Measurements from ENCODE around the gene LPP.
A peak's percentile ranks its signal among the peaks of the same experiment; 100 is the strongest.

Gene LPP

DNA sequence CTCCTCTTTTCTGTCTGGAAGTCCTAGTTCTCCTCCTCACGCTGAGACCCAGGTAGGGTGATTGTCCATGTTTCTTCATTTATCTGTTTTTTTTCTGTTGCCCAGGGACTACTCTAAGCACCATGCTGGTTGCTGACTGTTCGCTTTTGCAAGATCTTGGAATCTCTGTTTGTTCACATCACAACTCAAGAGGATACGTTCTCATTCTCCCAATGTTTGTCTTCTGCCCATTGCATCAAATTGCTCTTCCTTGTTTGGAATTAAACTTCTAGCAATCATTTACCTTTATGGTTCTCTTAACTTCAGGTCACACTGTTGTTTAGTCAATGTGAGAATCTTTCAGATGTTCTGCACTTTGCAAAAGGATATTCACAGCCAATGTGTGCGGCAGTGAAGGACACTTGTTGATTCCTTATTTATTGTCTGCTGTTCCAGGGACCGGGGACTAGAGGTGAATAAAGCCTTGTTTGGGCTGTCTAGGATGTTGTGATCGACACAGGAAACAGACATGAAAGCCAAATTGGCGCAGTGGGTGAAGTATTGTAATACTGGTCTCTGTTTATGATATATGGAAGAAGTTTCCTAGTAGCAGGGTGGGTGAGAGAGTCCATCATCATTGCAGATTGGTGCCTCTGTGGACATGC is 24.5 kb downstream of the LPP start:
- no peak for TF ChIP-seq EZH2 (IDR thresholded peaks at IDR 0.05)
- no peak for TF ChIP-seq FOXP2 (optimal IDR thresholded peaks at IDR 0.05; ENCODE audit: control extremely low read depth, extremely low read length, insufficient read depth)
- TF ChIP-seq POLR2AphosphoS5 (IDR thresholded peaks at IDR 0.05; ENCODE audit: borderline replicate concordance, low read depth, low read length), result no peak
- H3K9ac ChIP-seq (ENCODE audit: insufficient read length), result no peak overlapping the region
- H3K9me3 ChIP-seq (ENCODE audit: low read depth, low read length), result no peaks in the 10 kb centered on the region
- no peak for DNase-seq (ENCODE audit: low read depth, low spot score)
- H3K36me3 ChIP-seq (ENCODE audit: insufficient read depth, low read length), result no peaks in the 10 kb centered on the region
- no peak overlapping the region for H3K4me3 ChIP-seq
- H3K27ac ChIP-seq, result no peak overlapping the region

DNA sequence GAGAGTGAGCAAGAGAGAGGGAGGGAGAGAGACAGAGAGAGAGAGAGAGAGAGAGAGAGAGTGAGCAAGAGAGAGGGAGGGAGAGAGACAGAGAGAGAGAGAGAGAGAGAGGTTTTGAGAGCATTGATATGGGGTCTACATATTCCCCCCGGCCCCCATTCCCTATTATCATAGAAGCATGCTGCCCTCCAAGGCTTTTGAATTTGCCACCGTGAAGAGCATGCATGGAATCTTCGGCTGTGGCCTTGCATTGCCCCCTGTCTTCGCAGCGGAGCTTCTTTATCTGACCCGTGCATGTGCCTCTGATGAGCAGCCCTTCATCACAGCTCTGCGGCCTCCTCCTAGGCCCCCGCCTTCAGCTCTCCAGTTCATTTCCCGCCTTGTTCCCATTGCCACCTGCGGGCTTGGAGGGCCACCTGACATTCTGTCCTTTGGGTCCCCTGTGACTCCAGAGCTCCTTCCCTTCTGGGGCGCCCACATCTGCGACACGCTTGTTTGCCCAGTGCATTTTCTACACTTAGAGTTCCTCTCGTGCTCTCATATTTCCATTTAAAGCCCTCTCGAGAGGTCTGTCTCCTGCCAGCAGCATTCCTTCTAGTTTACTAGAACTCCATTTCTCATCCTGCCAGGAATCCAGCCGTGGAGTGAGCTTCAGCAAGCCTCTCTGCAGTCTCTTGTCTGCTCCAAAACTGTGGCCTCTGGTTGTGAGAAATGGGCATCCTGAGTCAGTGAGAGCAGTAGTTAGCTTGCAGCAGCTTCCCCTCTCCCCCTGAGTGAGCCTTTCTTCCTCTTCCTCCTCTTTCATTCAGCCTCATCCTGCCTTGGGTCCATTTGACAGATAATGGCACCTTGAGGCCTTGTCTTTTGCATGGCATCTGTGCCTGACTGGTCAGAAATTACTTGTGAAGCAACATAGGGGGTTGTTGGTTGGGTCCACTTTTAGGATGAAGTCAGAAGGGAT is 25.3 kb downstream of the LPP start:
- Histone ChIP-seq H3K9ac (ENCODE audit: insufficient read length) (no peak overlapping the region), H3K36me3 (ENCODE audit: insufficient read depth, low read length) (no peaks in the 10 kb centered on the region), H3K4me3 (no peak overlapping the region), H3K9me3 (ENCODE audit: low read depth, low read length) (no peaks in the 10 kb centered on the region), H3K27ac (no peak overlapping the region)
- DNase-seq (ENCODE audit: low read depth, low spot score), result no peak
- TF ChIP-seq FOXP2 (optimal IDR thresholded peaks at IDR 0.05; ENCODE audit: control extremely low read depth, extremely low read length, insufficient read depth) (no peak), POLR2AphosphoS5 (IDR thresholded peaks at IDR 0.05; ENCODE audit: borderline replicate concordance, low read depth, low read length) (no peak), EZH2 (IDR thresholded peaks at IDR 0.05) (no peak)

DNA sequence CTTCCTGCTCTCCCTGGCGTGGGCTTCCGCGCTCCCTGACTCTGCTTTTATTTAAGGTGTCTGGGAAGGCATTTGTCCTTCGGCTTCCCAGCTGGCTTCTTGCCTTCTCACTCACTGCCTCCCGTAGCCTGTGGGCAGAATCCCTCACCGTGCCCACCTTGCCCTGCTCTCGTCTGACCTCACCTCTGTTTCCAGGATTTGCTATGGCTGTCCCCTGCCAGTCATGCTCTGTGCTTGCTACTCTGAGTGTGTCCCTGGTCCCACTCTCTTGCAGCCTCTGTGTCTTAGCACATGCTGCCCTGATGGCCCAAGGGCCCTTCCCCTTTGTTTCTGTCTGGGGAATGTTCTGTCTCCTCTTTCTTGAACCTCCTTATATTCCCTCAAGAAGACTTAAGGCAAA is 26.2 kb downstream of the LPP start:
- no peak for DNase-seq (ENCODE audit: low read depth, low spot score)
- Histone ChIP-seq H3K9me3 (ENCODE audit: low read depth, low read length) (no peaks in the 10 kb centered on the region), H3K4me3 (no peak overlapping the region), H3K36me3 (ENCODE audit: insufficient read depth, low read length) (no peaks in the 10 kb centered on the region), H3K9ac (ENCODE audit: insufficient read length) (no peak overlapping the region), H3K27ac (no peak overlapping the region)
- TF ChIP-seq FOXP2 (optimal IDR thresholded peaks at IDR 0.05; ENCODE audit: control extremely low read depth, extremely low read length, insufficient read depth) (no peak), POLR2AphosphoS5 (IDR thresholded peaks at IDR 0.05; ENCODE audit: borderline replicate concordance, low read depth, low read length) (no peak), EZH2 (IDR thresholded peaks at IDR 0.05) (no peak)

DNA sequence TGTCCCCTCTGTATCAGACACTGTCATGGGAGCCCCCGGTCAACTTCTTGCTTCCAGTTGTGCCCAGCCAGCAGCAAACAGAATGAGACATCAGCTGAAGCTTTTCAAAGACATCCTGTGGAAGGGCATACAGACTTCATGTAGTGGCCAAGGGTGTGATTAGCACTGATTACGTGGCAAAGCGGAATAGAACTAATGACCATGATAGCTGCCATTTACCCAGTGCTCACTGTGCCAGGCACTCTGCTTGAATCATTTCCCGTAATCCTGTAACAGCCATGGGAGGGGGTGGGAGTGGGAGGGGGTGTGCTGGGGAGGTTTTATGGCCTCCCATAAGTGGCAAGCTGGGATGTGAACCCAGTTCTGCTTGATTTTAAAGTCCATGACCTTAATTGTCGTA is 29.5 kb downstream of the LPP start:
- Histone ChIP-seq H3K36me3 (ENCODE audit: insufficient read depth, low read length) (no peaks in the 10 kb centered on the region), H3K27ac (no peak overlapping the region), H3K9me3 (ENCODE audit: low read depth, low read length) (no peaks in the 10 kb centered on the region), H3K4me3 (no peak overlapping the region), H3K9ac (ENCODE audit: insufficient read length) (no peak overlapping the region)
- TF ChIP-seq POLR2AphosphoS5 (IDR thresholded peaks at IDR 0.05; ENCODE audit: borderline replicate concordance, low read depth, low read length) (no peak), FOXP2 (optimal IDR thresholded peaks at IDR 0.05; ENCODE audit: control extremely low read depth, extremely low read length, insufficient read depth) (no peak), EZH2 (IDR thresholded peaks at IDR 0.05) (no peak)
- no peak for DNase-seq (ENCODE audit: low read depth, low spot score)

DNA sequence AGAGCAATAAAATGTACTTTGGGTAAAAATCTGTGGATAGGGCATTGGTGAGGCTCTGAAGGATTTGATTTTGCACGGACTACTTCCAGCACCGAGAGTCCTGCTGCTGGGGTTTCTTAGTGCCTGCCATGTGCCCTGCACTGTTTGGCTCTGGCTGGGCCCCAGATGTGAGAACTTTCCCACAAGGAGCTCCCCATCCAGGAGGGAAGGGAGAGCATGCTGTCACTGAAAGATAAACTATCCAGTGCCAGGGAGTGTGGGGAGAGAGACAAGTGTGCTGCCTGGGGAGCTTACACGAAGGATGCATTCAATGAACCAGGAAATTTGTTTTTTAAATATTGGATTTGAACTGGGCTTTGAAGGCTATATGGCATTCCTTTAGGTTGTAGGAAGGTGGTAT is 30.2 kb downstream of the LPP start:
- no peaks in the 10 kb centered on the region for H3K36me3 ChIP-seq (ENCODE audit: insufficient read depth, low read length)
- DNase-seq (ENCODE audit: low read depth, low spot score), result no peak
- no peak overlapping the region for H3K4me3 ChIP-seq
- H3K9ac ChIP-seq (ENCODE audit: insufficient read length), result no peak overlapping the region
- no peaks in the 10 kb centered on the region for H3K9me3 ChIP-seq (ENCODE audit: low read depth, low read length)
- TF ChIP-seq EZH2 (IDR thresholded peaks at IDR 0.05), result no peak
- TF ChIP-seq POLR2AphosphoS5 (IDR thresholded peaks at IDR 0.05; ENCODE audit: borderline replicate concordance, low read depth, low read length), result no peak
- no peak for TF ChIP-seq FOXP2 (optimal IDR thresholded peaks at IDR 0.05; ENCODE audit: control extremely low read depth, extremely low read length, insufficient read depth)
- H3K27ac ChIP-seq, result no peak overlapping the region

DNA sequence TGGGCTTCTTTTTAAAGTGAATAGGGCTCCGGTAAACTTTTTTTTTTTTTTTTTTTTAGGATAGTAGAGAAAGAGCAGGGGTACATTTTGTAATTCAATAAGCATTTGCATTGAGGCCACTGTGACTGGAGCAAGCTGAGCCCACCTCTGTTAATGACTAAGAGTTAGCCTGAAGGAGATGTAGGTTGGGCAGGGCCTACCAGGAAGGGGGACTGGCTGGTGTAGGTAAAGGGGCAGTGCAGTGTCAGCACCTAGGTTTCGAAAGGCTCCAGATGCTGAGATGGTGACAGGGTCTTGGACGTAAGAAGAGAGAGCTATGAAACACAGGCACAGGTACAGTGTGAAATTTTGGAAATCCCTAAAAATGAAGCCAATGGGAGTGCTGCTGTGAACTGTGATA is 30.7 kb downstream of the LPP start:
- Histone ChIP-seq H3K9ac (ENCODE audit: insufficient read length) (no peak overlapping the region), H3K9me3 (ENCODE audit: low read depth, low read length) (no peaks in the 10 kb centered on the region), H3K27ac (no peak overlapping the region), H3K4me3 (no peak overlapping the region), H3K36me3 (ENCODE audit: insufficient read depth, low read length) (no peaks in the 10 kb centered on the region)
- TF ChIP-seq POLR2AphosphoS5 (IDR thresholded peaks at IDR 0.05; ENCODE audit: borderline replicate concordance, low read depth, low read length), result no peak
- no peak for DNase-seq (ENCODE audit: low read depth, low spot score)

DNA sequence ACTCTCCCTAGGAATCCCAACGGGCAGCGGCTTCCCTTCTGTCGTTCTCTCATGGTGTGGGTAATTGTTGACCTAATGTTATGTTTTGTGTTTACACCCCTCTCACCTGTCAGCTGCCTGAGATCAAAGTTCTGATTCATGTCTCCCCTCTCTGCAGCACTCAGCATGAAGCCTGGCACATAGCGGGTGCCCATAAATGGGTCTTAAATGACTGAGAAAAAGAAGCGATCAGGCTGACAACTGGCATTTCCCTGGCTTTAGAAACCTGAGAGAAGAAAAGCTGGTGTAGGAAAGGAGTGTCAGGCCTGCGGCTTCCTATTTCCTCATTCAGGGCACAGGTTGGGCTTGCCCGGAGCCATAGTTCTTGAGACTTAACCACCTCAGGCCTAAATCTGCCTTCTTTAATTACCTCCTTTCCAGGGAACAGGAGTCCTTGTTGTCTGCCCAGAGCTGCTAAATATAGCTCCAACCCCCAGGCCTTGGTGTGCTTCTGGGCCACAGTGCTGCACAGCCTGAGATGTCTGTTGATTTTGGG is 31.8 kb downstream of the LPP start:
- no peaks in the 10 kb centered on the region for H3K36me3 ChIP-seq (ENCODE audit: insufficient read depth, low read length)
- TF ChIP-seq EZH2 (IDR thresholded peaks at IDR 0.05), result no peak
- no peak for TF ChIP-seq FOXP2 (optimal IDR thresholded peaks at IDR 0.05; ENCODE audit: control extremely low read depth, extremely low read length, insufficient read depth)
- no peak for TF ChIP-seq POLR2AphosphoS5 (IDR thresholded peaks at IDR 0.05; ENCODE audit: borderline replicate concordance, low read depth, low read length)
- no peak overlapping the region for H3K4me3 ChIP-seq
- no peak overlapping the region for H3K9ac ChIP-seq (ENCODE audit: insufficient read length)
- 0 out of 2 replicates have a peak overlapping the region, but pooled peaks have one; percentile 4 for H3K27ac ChIP-seq
- no peaks in the 10 kb centered on the region for H3K9me3 ChIP-seq (ENCODE audit: low read depth, low read length)
- no peak for DNase-seq (ENCODE audit: low read depth, low spot score)

DNA sequence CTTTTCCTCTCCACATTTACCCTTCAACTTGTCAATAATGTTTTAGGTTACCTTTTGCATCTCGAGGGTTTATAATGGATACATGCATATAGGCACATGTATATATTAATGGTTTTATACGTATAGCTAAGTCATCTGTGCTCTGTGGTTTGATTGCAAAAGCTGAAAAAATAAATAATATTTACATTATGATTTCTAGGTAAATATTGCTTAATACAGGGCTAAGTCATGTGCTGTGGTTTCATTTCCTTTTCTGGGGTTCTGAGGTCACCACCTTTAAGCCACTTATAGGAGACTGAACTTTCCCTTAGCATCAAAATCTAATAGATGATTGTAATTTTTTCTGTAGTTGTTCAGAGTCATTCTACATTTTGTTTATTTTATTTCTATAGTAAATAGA is 33.1 kb downstream of the LPP start:
- Histone ChIP-seq H3K9ac (ENCODE audit: insufficient read length) (no peak overlapping the region), H3K27ac (no peak overlapping the region), H3K36me3 (ENCODE audit: insufficient read depth, low read length) (no peaks in the 10 kb centered on the region), H3K9me3 (ENCODE audit: low read depth, low read length) (no peaks in the 10 kb centered on the region), H3K4me3 (no peak overlapping the region)
- no peak for DNase-seq (ENCODE audit: low read depth, low spot score)
- TF ChIP-seq EZH2 (IDR thresholded peaks at IDR 0.05) (no peak), POLR2AphosphoS5 (IDR thresholded peaks at IDR 0.05; ENCODE audit: borderline replicate concordance, low read depth, low read length) (no peak), FOXP2 (optimal IDR thresholded peaks at IDR 0.05; ENCODE audit: control extremely low read depth, extremely low read length, insufficient read depth) (no peak)

Data from SK-N-MC (cell line).